ENCODE measurements around the gene MOGAT1. TPM values are rescaled to one million over a fixed set of nuclear protein-coding genes. Genes with fewer than 3 reads are reported as not detected.
A peak's percentile ranks its signal among the peaks of the same experiment; 100 is the strongest.

MOGAT1 gene
- polyA plus RNA-seq, 1 of the 3 experiments (the other 2 are of a cell fraction), result not detected

- POLR2A ChIA-PET, result no interaction called here
- Histone ChIP-seq H3F3A (replicated peaks; ENCODE audit: insufficient read depth) (no peaks in the 10 kb centered on the region), H3K4me2 (no peak overlapping the region), H3K36me3 (replicated peaks in 1 of 2; ENCODE audit: control insufficient read depth in 1 of 2, insufficient read depth in 2 of 2, low read length in 1 of 2) (no peaks in the 10 kb centered on the region), H2AFZ (ENCODE audit: low read depth) (no peak overlapping the region), H3K79me2 (ENCODE audit: insufficient read depth) (no peaks in the 10 kb centered on the region), H3K4me1 (ENCODE audit: control insufficient read depth in 1 of 2, insufficient read depth in 2 of 2, low read depth in 1 of 2, low read length in 1 of 2) (0 out of 4 replicates have a peak, but pooled peaks cover 0 to 7% of the 10 kb centered on the region in 2 experiments), H3K9me2 (no peaks in the 10 kb centered on the region), H3K9me3 (no peaks in the 10 kb centered on the region), H4K20me1 (ENCODE audit: insufficient read depth) (no peaks in the 10 kb centered on the region), H3K27ac (ENCODE audit: low read depth in 2 of 2, low read length in 1 of 2) (no peak overlapping the region), H3K9ac (no peak overlapping the region), H3K27me3 (ENCODE audit: insufficient read depth) (no peaks in the 10 kb centered on the region), H3K4me3 (ENCODE audit: low read depth in 2 of 2, low read length in 1 of 2) (no peak overlapping the region)
- 42% methylated on average over 1 of the region's 1 CpG for WGBS (ENCODE audit: low lambda C conversion rate)
- DNase-seq, result no peak
- CTCF ChIA-PET, result interaction anchor here (2.6 kb wide), 1 partner anchor 14 kb away, joined by 12 read pairs; no protein-coding TSS in a partner anchor
- TF ChIP-seq ELF1 (IDR thresholded peaks at IDR 0.05), result no peak
- TF ChIP-seq GABPA (IDR thresholded peaks at IDR 0.05; ENCODE audit: low read depth), result no peak
- no peak for TF ChIP-seq TAF1 (IDR thresholded peaks at IDR 0.05; ENCODE audit: borderline replicate concordance, low read depth, low read length)
- TF ChIP-seq, protein P1, sequence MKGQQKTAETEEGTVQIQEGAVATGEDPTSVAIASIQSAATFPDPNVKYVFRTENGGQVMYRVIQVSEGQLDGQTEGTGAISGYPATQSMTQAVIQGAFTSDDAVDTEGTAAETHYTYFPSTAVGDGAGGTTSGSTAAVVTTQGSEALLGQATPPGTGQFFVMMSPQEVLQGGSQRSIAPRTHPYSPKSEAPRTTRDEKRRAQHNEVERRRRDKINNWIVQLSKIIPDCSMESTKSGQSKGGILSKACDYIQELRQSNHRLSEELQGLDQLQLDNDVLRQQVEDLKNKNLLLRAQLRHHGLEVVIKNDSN (IDR thresholded peaks at IDR 0.05; ENCODE audit: borderline replicate concordance, low read depth), result no peak
- TF ChIP-seq TCF12 (IDR thresholded peaks at IDR 0.05), result no peak
- TF ChIP-seq USF2 (IDR thresholded peaks at IDR 0.05; ENCODE audit: borderline replicate concordance, low read depth, low read length), result no peak
- TF ChIP-seq SIN3A (IDR thresholded peaks at IDR 0.05; ENCODE audit: borderline replicate concordance, low read depth, low read length), result no peak
- no peak for TF ChIP-seq MEF2A (IDR thresholded peaks at IDR 0.05; ENCODE audit: borderline replicate concordance, low read depth)
- peak; percentile 42 for TF ChIP-seq RAD21 (IDR thresholded peaks at IDR 0.05; ENCODE audit: low read length)
Observed at GRCh38 chr2:222693837-222694236, 22.4 kb downstream of the MOGAT1 start.

DNA sequence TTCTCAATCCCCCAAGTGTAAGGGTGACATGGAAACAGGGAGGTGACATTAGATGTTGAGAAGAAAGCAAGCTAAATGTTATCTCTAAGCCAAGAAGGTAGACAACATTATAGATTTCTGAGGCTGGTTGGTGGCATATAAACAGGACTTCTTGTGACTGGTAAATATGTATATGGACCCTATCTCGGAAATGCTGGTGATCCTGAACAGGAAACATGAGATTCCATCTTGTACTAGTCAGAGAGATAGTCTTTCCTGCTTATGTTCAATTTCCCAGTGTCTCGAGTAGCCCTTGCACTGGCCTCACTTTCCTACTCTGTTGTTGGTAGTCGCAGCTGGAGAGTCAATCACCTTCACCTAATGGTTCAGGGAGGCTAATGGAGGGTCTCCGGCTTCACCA is 26.8 kb downstream of the MOGAT1 start:
- TF ChIP-seq GABPA (IDR thresholded peaks at IDR 0.05; ENCODE audit: low read depth), result no peak
- no peak for TF ChIP-seq MXI1 (IDR thresholded peaks at IDR 0.05; ENCODE audit: low read depth, low read length)
- TF ChIP-seq, protein P2, sequence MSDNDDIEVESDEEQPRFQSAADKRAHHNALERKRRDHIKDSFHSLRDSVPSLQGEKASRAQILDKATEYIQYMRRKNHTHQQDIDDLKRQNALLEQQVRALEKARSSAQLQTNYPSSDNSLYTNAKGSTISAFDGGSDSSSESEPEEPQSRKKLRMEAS (IDR thresholded peaks at IDR 0.05; ENCODE audit: low read depth), result no peak
- no peak for TF ChIP-seq EP300 (IDR thresholded peaks at IDR 0.05; ENCODE audit: borderline replicate concordance in 1 of 2, low read depth in 1 of 2, low read length in 1 of 2)
- TF ChIP-seq JUND (IDR thresholded peaks at IDR 0.05), result no peak
- no peak for TF ChIP-seq YY1 (IDR thresholded peaks at IDR 0.05; ENCODE audit: low read depth)
- TF ChIP-seq TAF1 (IDR thresholded peaks at IDR 0.05; ENCODE audit: borderline replicate concordance, low read depth, low read length), result no peak
- H3K9me3 ChIP-seq, result no peaks in the 10 kb centered on the region
- no peak overlapping the region for H3K9ac ChIP-seq
- H3K27me3 ChIP-seq (ENCODE audit: insufficient read depth), result no peaks in the 10 kb centered on the region
- H3F3A ChIP-seq (replicated peaks; ENCODE audit: insufficient read depth), result no peaks in the 10 kb centered on the region
- no peaks in the 10 kb centered on the region for H3K4me1 ChIP-seq (ENCODE audit: control insufficient read depth in 1 of 2, insufficient read depth in 2 of 2, low read depth in 1 of 2, low read length in 1 of 2)
- no peak overlapping the region for H3K4me3 ChIP-seq (ENCODE audit: low read depth in 2 of 2, low read length in 1 of 2)
- no peaks in the 10 kb centered on the region for H3K9me2 ChIP-seq
- H4K20me1 ChIP-seq (ENCODE audit: insufficient read depth), result no peaks in the 10 kb centered on the region
- no peak overlapping the region for H3K4me2 ChIP-seq
- ChIA-PET CTCF (interaction anchor here (0.7 to 3.7 kb wide), 4 partner anchors 8 to 205 kb away, joined by 3 to 37 read pairs (median 5); no protein-coding TSS in a partner anchor), POLR2A (no interaction called here)
- 88% methylated on average over 4 of the region's 4 CpGs for WGBS (ENCODE audit: low lambda C conversion rate)
- H3K36me3 ChIP-seq (replicated peaks in 1 of 2; ENCODE audit: control insufficient read depth in 1 of 2, insufficient read depth in 2 of 2, low read length in 1 of 2), result no peaks in the 10 kb centered on the region
- DNase-seq, result no peak
- H3K27ac ChIP-seq (ENCODE audit: low read depth in 2 of 2, low read length in 1 of 2), result no peak overlapping the region
- H2AFZ ChIP-seq (ENCODE audit: low read depth), result no peak overlapping the region
- H3K79me2 ChIP-seq (ENCODE audit: insufficient read depth), result no peaks in the 10 kb centered on the region

Measured in SK-N-SH (cell line).